K562 treated with DMSO at 1 percent for 48 hours (cell line): ENCODE data around the gene RAB21. TPM values are rescaled to one million over a fixed set of nuclear protein-coding genes. Genes with fewer than 3 reads are reported as not detected.

Experiments used
- total RNA-seq: library from RNA; unstranded; fragments of 300-600 nt; gene quantifications from 2 replicates; pipeline ENCODE4 v1.2.3, GENCODE V29; 2022; ENCODE audit warnings: low replicate concordance; ENCODE audit errors: extremely low read depth

Gene RAB21
- not detected in 2 replicates for total RNA-seq

GRCh38 chr12:71754461-71755145, at the start of gene RAB21:
RAB21 (plus strand) TSS chr12:71754863; CDS start chr12:71755130, 267 bp downstream.

Other genes starting within 250 kb of the RAB21 start
- gene ZFC3H1, start 91.0 kb upstream of the RAB21 start, total RNA-seq: not detected in 2 replicates
- not detected in 2 replicates for gene THAP2, start 90.6 kb upstream of the RAB21 start, total RNA-seq
- gene TMEM19, start 68.8 kb upstream of the RAB21 start, total RNA-seq: not detected in 2 replicates
- not detected in 2 replicates for gene TBC1D15, start 84.9 kb downstream of the RAB21 start, total RNA-seq
- not detected in 2 replicates for gene TPH2, start 184.0 kb downstream of the RAB21 start, total RNA-seq